LHCN-M2 (cell line): ENCODE data around the gene A2M. TPM values are rescaled to one million over a fixed set of nuclear protein-coding genes. Genes with fewer than 3 reads are reported as not detected.
A peak's percentile ranks its signal among the peaks of the same experiment; 100 is the strongest.

Source experiments
- DNase-seq: peaks from one replicate; pipeline ENCODE4 v3.0.0-alpha.2; 2012; ENCODE audit warnings: low read depth
- total RNA-seq: library from RNA; depleted of rRNA; stranded (reverse); fragments of >200 nt; gene quantifications from 2 replicates; pipeline ENCODE4 v1.2.3, GENCODE V29; 2014

Gene A2M
- total RNA-seq, 1 experiment from 2014 or later = 0.06 TPM

GRCh38 chr12:9099552-9100190 lies 16.0 kb downstream of the A2M start:
- DNase-seq = no peak

- no peak for DNase-seq
Measured at GRCh38 chr12:9098463-9099026, 17.2 kb downstream of the A2M start.

GRCh38 chr12:9098115-9098452 lies 17.6 kb downstream of the A2M start:
- no peak for DNase-seq

GRCh38 chr12:9096563-9097176 lies 19.0 kb downstream of the A2M start:
- peak; percentile 88 for DNase-seq

- no peak for DNase-seq
Measured at GRCh38 chr12:9095322-9095721, 20.4 kb downstream of the A2M start.

GRCh38 chr12:9094512-9095206 lies 21.1 kb downstream of the A2M start:
- DNase-seq = no peak

DNA sequence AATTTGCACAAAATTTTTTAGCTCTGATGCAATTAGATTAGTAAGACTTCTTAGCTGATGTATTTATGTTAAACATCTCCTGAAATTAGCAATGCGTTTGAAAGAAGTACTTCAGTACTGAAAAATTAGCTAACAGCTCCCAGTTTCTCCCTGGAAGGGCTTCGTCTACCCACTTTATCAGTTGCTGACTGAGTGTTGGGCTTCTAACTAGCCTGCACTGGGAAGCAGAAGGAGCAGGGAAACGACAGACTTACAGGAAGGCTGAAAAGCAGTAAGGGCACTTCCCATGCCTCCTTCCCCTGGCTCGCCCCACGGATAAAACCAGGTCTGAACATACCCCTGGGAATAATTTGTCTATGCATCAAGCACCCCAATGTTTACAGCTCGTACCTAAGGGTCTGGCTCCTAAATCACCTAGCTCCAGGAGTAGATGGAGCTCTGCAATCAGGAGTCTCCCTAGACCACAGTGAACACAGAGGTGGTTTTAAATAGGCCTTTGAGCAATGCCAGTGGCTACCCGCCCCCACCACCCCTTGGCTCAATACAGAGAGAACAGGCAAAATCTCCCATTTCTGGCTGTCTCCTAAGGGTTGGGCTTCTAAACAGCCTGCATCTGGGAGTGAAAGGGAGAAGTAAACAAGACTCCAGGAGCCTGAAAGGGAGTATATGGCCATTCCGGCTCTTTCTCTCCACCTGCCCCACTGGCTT lies 23.7 kb downstream of the A2M start:
- DNase-seq = no peak

GRCh38 chr12:9090220-9090619 lies 25.5 kb downstream of the A2M start:
- no peak for DNase-seq

GRCh38 chr12:9087087-9087835 lies 28.5 kb downstream of the A2M start:
- no peak for DNase-seq

GRCh38 chr12:9086087-9086486 lies 29.6 kb downstream of the A2M start:
- DNase-seq = no peak

GRCh38 chr12:9084417-9084816 lies 31.3 kb downstream of the A2M start:
- DNase-seq = no peak

DNA sequence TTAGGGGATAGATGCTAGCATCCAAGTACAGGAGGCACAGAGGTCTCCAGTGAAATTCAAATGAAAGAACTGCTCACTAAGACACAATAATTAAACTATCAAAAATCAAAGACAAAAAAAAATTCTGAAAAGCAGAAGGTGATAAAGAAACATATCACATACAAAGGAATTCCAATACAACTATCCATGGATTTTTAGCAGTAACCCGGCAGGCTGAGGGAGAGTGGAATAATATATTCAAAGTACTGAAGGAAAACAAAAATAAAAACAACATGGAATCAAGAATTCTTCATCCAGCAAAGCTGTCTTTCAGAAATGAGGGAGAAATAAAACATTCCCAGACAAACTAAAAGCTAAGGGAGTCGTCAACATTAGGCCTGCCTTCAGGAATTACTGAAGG lies 31.9 kb downstream of the A2M start:
- DNase-seq = no peak

DNA sequence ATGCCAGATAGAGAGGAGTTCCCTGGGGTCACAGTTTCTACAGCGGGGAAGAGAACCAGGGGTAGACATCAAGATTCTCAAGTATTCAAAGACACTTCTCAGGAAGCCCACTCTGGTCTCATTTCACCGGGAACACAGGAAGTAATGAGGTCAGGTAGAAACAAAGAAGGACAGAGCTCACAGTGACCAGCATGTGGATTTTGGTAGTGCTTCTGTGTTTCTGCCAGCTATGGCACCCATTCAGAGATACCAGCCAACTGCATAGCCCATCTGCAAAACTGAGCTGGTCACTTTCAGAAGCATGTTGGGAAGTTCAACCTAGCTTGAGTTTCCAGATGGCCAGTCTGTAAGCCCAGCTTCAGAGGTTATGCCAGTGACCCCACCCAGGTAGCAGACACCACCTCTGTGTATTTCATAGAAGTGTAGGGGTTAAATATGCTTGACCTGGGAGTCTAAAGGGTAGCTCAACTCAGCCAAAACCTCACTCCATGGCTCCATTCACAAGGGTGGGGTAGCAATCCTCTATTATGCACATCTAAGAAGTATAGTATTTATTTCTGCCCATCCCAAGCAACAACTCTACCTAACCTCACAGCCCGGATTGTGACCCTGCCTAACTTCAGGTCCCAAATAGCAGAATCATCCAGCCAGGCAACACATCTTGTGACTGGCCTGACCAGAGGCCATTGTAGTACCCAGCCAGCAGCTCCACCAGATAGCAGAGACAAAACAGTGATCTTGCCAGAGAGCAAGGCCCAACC lies 33.9 kb downstream of the A2M start:
- DNase-seq = no peak

DNA sequence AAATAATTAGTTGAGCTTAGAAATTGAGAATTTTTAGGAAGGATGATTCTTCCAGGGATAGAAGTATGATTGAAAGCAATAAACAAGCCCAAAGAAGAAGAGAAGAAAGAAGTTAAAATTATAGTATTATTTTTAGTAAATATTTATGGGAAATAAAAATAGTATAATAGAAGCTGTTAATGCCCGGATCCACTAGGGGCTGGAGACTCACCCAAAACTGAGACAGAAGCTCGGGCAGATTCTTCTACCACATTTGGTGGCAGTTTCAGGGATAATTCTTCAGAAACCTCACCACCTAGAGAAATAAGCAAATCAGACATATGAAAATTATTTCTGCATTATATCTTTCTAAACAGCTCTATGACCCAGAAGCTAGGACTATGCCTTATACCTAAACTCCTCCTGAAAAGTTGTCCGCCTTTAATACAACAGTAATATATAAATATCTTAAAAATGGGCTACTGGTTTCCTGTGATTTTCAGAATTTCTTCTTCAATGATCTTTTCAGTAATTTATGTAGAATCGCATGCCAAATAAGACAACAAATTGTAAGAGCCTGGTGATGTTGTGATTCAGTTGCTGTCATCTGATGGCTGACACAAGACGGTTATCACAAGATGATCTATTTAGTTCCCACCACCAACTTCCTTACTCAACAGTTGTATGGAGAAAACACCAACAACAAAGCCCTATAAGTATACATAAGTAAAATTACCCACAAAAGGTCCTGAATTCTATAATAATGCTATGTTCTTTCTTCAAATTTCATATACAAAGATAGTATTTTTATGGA lies 35.6 kb downstream of the A2M start:
- no peak for DNase-seq

- DNase-seq = no peak
Measured at GRCh38 chr12:9079082-9079481, 36.6 kb downstream of the A2M start.

GRCh38 chr12:9077152-9078031 lies 38.3 kb downstream of the A2M start:
- DNase-seq = no peak

GRCh38 chr12:9076733-9077132 lies 39.0 kb downstream of the A2M start:
- no peak for DNase-seq

GRCh38 chr12:9075138-9075535 lies 40.6 kb downstream of the A2M start:
- no peak for DNase-seq
